ENCODE measurements around the gene ZFYVE26.

ZFYVE26 gene

GRCh38 chr14:67784244-67784823 lies 32.1 kb downstream of the ZFYVE26 start:
- TF ChIP-seq CTCF (conservative IDR thresholded peaks at IDR 0.05; ENCODE audit: low read depth, low read length): no peak
- no peak for DNase-seq (ENCODE audit: low read depth)
- H3K4me3 ChIP-seq (ENCODE audit: low read length): no peak overlapping the region

- TF ChIP-seq CTCF (conservative IDR thresholded peaks at IDR 0.05; ENCODE audit: low read depth, low read length): no peak
These were observed 34.3 kb downstream of the ZFYVE26 start for GRCh38 chr14:67782090-67782489.

GRCh38 chr14:67778792-67779191 lies 37.6 kb downstream of the ZFYVE26 start:
- no peak overlapping the region for H3K4me3 ChIP-seq (ENCODE audit: low read length)
- TF ChIP-seq CTCF (conservative IDR thresholded peaks at IDR 0.05; ENCODE audit: low read depth, low read length): no peak
- DNase-seq (ENCODE audit: low read depth): no peak

More at GRCh38 chr14:67782090-67782489, 34.3 kb downstream of the ZFYVE26 start:
- no peak overlapping the region for H3K4me3 ChIP-seq (ENCODE audit: low read length)
- no peak for DNase-seq (ENCODE audit: low read depth)

- no peak overlapping the region for H3K4me3 ChIP-seq (ENCODE audit: low read length)
- no peak for TF ChIP-seq CTCF (conservative IDR thresholded peaks at IDR 0.05; ENCODE audit: low read depth, low read length)
- no peak for DNase-seq (ENCODE audit: low read depth)
These were observed 39.6 kb downstream of the ZFYVE26 start for GRCh38 chr14:67776653-67777322.

GRCh38 chr14:67773844-67774377 lies 42.5 kb downstream of the ZFYVE26 start:
- TF ChIP-seq CTCF (conservative IDR thresholded peaks at IDR 0.05; ENCODE audit: low read depth, low read length): no peak
- H3K4me3 ChIP-seq (ENCODE audit: low read length): no peak overlapping the region
- DNase-seq (ENCODE audit: low read depth): no peak

GRCh38 chr14:67768219-67768618 lies 48.2 kb downstream of the ZFYVE26 start:
- H3K4me3 ChIP-seq (ENCODE audit: low read length): no peak overlapping the region
- TF ChIP-seq CTCF (conservative IDR thresholded peaks at IDR 0.05; ENCODE audit: low read depth, low read length): no peak
- no peak for DNase-seq (ENCODE audit: low read depth)
